Measurements from ENCODE around the gene MAP3K15.
"Not testable (repeated sequence)": the region's sequence is repeated elsewhere in the genome, so short reads cannot be mapped to it uniquely, and the experiment has no call there.

MAP3K15 gene

GRCh38 chrX:19539665-19540064, 24.4 kb upstream of the MAP3K15 start:
- DNase-seq = no peak

- no peak for DNase-seq
These were observed 20.2 kb upstream of the MAP3K15 start for GRCh38 chrX:19535476-19535875.

GRCh38 chrX:19532709-19533108, 17.4 kb upstream of the MAP3K15 start:
- no peak for DNase-seq

GRCh38 chrX:19517965-19518364, 2.7 kb upstream of the MAP3K15 start:
- DNase-seq = no peak

GRCh38 chrX:19515615-19516105, 352 bp upstream of the MAP3K15 start:
- no peak for DNase-seq

- DNase-seq = no peak
These were observed 1.9 kb downstream of the MAP3K15 start for GRCh38 chrX:19513383-19513782.

- DNase-seq = no peak
These were observed 2.3 kb downstream of the MAP3K15 start for GRCh38 chrX:19512961-19513360.

- no peak for DNase-seq
These were observed 2.9 kb downstream of the MAP3K15 start for GRCh38 chrX:19512359-19512758.

GRCh38 chrX:19511796-19512195, 3.5 kb downstream of the MAP3K15 start:
- DNase-seq = not testable (repeated sequence)

GRCh38 chrX:19496711-19497110, 18.6 kb downstream of the MAP3K15 start:
- DNase-seq = no peak

GRCh38 chrX:19487520-19488200, 27.6 kb downstream of the MAP3K15 start:
- DNase-seq = no peak

- no peak for DNase-seq
These were observed 35.9 kb downstream of the MAP3K15 start for GRCh38 chrX:19479458-19479857.

- not testable (repeated sequence) for DNase-seq
These were observed 46.9 kb downstream of the MAP3K15 start for GRCh38 chrX:19468383-19468782.

- DNase-seq = no peak
These were observed 52.4 kb downstream of the MAP3K15 start for GRCh38 chrX:19462879-19463278.

GRCh38 chrX:19462231-19462630, 53.1 kb downstream of the MAP3K15 start:
- no peak for DNase-seq

GRCh38 chrX:19457662-19458061, 57.6 kb downstream of the MAP3K15 start:
- no peak for DNase-seq

- no peak for DNase-seq
These were observed 67.2 kb downstream of the MAP3K15 start for GRCh38 chrX:19448077-19448476.

GRCh38 chrX:19446397-19446796, 68.9 kb downstream of the MAP3K15 start:
- DNase-seq = no peak

- not testable (repeated sequence) for DNase-seq
These were observed 69.5 kb downstream of the MAP3K15 start for GRCh38 chrX:19445772-19446171.

- no peak for DNase-seq
These were observed 71.3 kb downstream of the MAP3K15 start for GRCh38 chrX:19443869-19444526.

GRCh38 chrX:19440713-19441112, 74.6 kb downstream of the MAP3K15 start:
- no peak for DNase-seq

- not testable (repeated sequence) for DNase-seq
These were observed 92.6 kb downstream of the MAP3K15 start for GRCh38 chrX:19422661-19423060.

- no peak for DNase-seq
These were observed 105.0 kb downstream of the MAP3K15 start for GRCh38 chrX:19410259-19410658.

GRCh38 chrX:19403696-19404095, 111.6 kb downstream of the MAP3K15 start:
- DNase-seq = no peak
